GM18873 (cell line): ENCODE results near the gene ST7.
"Not testable (repeated sequence)": the region's sequence is repeated elsewhere in the genome, so short reads cannot be mapped to it uniquely, and the experiment has no call there.

ENCODE experiments used
- ATAC-seq: cut with Tn5 transposase; IDR thresholded peaks from one replicate; pipeline ENCODE4 v1.9.1; 2021; ENCODE audit warnings: mild to moderate bottlenecking, moderate library complexity, moderate number of reproducible peaks; ENCODE audit not compliant: unreplicated experiment, low FRiP score

Gene ST7

GRCh38 chr7:117119192-117119924 lies 166.1 kb downstream of the ST7 start:
- no peak for ATAC-seq

GRCh38 chr7:117120321-117120720 lies 167.0 kb downstream of the ST7 start:
- ATAC-seq: not testable (repeated sequence)

GRCh38 chr7:117122036-117122435 lies 168.7 kb downstream of the ST7 start:
- ATAC-seq: not testable (repeated sequence)

- ATAC-seq: no peak
Measured at GRCh38 chr7:117122536-117122935, 169.2 kb downstream of the ST7 start.

GRCh38 chr7:117123311-117123926 lies 170.1 kb downstream of the ST7 start:
- no peak for ATAC-seq

- ATAC-seq: no peak
Measured at GRCh38 chr7:117124591-117125220, 171.4 kb downstream of the ST7 start.

- no peak for ATAC-seq
Measured at GRCh38 chr7:117126676-117127075, 173.4 kb downstream of the ST7 start.

GRCh38 chr7:117127585-117128168 lies 174.4 kb downstream of the ST7 start:
- peak; percentile 57 for ATAC-seq

GRCh38 chr7:117129521-117129955 lies 176.2 kb downstream of the ST7 start:
- ATAC-seq: no peak

GRCh38 chr7:117130262-117130661 lies 177.0 kb downstream of the ST7 start:
- ATAC-seq: no peak

- ATAC-seq: no peak
Measured at GRCh38 chr7:117132321-117133120, 179.2 kb downstream of the ST7 start.

- no peak for ATAC-seq
Measured at GRCh38 chr7:117133125-117133524, 179.8 kb downstream of the ST7 start.

GRCh38 chr7:117134411-117134810 lies 181.1 kb downstream of the ST7 start:
- ATAC-seq: no peak

GRCh38 chr7:117134889-117135552 lies 181.7 kb downstream of the ST7 start:
- no peak for ATAC-seq

- no peak for ATAC-seq
Measured at GRCh38 chr7:117135553-117135891, 182.2 kb downstream of the ST7 start.

GRCh38 chr7:117137868-117138267 lies 184.6 kb downstream of the ST7 start:
- ATAC-seq: no peak

- ATAC-seq: no peak
Measured at GRCh38 chr7:117138495-117138894, 185.2 kb downstream of the ST7 start.

GRCh38 chr7:117138981-117139380 lies 185.7 kb downstream of the ST7 start:
- no peak for ATAC-seq

GRCh38 chr7:117139397-117139984 lies 186.2 kb downstream of the ST7 start:
- no peak for ATAC-seq

GRCh38 chr7:117140921-117141320 lies 187.6 kb downstream of the ST7 start:
- no peak for ATAC-seq
